Measurements from ENCODE around the gene FAM217A. TPM values are rescaled to one million over a fixed set of nuclear protein-coding genes. Genes with fewer than 3 reads are reported as not detected.

The FAM217A gene
- total RNA-seq, 1 experiment from 2014 or later = not detected

- H3K27me3 ChIP-seq (ENCODE audit: control insufficient read depth, insufficient read depth, low read length) = no peaks in the 10 kb centered on the region
- DNase-seq = peak; percentile 87
Observed at GRCh38 chr6:4021133-4021853, 57.6 kb downstream of the FAM217A start.

GRCh38 chr6:4020822-4021132 is 58.2 kb downstream of the FAM217A start:
- no peak for DNase-seq
- H3K27me3 ChIP-seq (ENCODE audit: control insufficient read depth, insufficient read depth, low read length) = no peaks in the 10 kb centered on the region
- H3K36me3 ChIP-seq (replicated peaks; ENCODE audit: control insufficient read depth, insufficient read depth, low read length) = no peaks in the 10 kb centered on the region
- peak overlapping the region; percentile 98 for H3K4me3 ChIP-seq (ENCODE audit: insufficient read depth, low read depth, low read length)

More at GRCh38 chr6:4021133-4021853, 57.6 kb downstream of the FAM217A start:
- no peaks in the 10 kb centered on the region for H3K36me3 ChIP-seq (replicated peaks; ENCODE audit: control insufficient read depth, insufficient read depth, low read length)
- H3K4me3 ChIP-seq (ENCODE audit: insufficient read depth, low read depth, low read length) = peak overlapping the region; percentile 98

- Histone ChIP-seq H3K4me3 (ENCODE audit: insufficient read depth, low read depth, low read length) (peak overlapping the region; percentile 88), H3K27me3 (ENCODE audit: control insufficient read depth, insufficient read depth, low read length) (no peaks in the 10 kb centered on the region), H3K36me3 (replicated peaks; ENCODE audit: control insufficient read depth, insufficient read depth, low read length) (no peaks in the 10 kb centered on the region; the same call in 1 of the 2 replicates)
- no peak for DNase-seq
Observed at GRCh38 chr6:4018924-4019236, 60.1 kb downstream of the FAM217A start.

Other genes with a start within 250 kb of the FAM217A start
- 3.5 and 4.0 TPM in 2 replicates for gene FAM50B, start 229.8 kb downstream of the FAM217A start, total RNA-seq (2014; rRNA removed; shearing (Covaris generic))
- 98.8 and 107 TPM in 2 replicates for gene ECI2, start 56.4 kb upstream of the FAM217A start, total RNA-seq (2014; rRNA removed; shearing (Covaris generic))